Activated CD4-positive, CD25-positive, alpha-beta regulatory T cell treated with anti-CD3 and anti-CD28 coated beads, Interleukin-2, amount 50 U/mL, for 16 hours (primary cell): ENCODE data around the gene PCYT2.

ENCODE experiments used
- DNase-seq: peaks from one replicate; pipeline ENCODE4 v3.0.0-alpha.2; 2020; ENCODE audit warnings: low read depth, low spot score

PCYT2 gene

DNA sequence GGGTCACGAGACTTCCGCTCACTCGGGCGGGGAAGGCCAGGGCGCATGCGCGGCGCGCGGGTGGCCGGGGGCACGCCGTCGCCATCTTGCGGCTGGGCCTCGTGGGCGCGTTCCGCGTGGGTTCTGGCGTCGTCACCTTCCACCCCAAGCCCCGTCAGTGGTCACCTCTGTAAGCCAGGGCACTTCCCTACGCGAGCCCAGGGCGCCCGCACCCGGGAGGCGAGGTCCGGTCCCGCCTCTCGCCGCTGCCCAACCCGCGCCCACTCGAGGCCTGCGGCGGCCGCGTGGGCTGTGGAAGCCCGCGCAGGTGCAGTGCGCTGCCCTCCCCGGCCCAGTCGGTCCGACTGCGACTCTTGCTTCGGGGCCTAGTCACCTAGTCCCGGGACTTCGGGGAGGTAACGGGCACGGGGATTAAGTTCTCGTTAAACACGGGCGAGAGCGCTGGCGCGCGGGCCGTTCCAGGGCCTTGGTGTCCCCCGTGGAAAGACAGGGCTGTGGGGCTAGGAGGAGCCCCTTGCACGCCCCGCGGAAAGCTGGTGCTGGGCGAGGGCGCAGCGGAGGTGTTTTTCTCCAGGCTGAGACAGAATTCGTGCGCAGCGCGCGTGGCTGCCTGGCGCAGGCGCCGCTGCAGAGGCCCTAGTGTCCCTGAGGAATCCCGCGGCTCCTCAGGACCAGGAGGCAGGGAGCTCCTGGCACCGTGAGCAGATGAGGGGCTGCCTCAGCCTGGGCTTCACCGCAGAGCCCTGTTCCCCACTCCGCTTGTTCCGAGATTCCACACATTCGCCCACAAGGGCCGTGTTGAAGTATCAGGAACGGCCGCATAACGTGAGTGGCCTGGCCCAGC is 39.6 kb downstream of the PCYT2 start:
- peak; percentile 91 for DNase-seq

DNA sequence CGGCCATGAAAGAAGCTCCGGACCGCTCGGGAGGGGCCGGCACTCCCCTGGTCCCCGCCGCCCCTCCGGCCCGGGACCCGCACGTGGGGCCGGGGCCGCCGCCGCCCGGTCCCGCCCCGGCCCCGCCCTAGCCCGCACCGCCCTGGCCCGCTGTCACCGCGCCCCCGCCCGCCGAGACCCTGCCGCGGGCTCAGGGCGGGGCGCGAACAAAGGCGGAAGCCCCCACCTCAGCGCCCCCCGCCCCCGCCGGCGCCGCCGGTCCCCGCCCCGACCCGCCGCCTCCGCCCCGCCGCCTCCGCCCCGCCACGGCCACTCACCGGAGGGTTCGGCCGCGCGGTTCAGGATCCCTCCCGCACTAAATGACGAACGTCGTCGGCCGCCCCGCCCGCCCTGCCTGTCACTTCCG is 40.2 kb downstream of the PCYT2 start, which contains the start of gene ARHGDIA:
Gene ARHGDIA (minus strand): TSS at position 357 of the 406 bp plus-strand sequence. CDS start 1,407 bp downstream, outside the sequence.
- DNase-seq: no peak

DNA sequence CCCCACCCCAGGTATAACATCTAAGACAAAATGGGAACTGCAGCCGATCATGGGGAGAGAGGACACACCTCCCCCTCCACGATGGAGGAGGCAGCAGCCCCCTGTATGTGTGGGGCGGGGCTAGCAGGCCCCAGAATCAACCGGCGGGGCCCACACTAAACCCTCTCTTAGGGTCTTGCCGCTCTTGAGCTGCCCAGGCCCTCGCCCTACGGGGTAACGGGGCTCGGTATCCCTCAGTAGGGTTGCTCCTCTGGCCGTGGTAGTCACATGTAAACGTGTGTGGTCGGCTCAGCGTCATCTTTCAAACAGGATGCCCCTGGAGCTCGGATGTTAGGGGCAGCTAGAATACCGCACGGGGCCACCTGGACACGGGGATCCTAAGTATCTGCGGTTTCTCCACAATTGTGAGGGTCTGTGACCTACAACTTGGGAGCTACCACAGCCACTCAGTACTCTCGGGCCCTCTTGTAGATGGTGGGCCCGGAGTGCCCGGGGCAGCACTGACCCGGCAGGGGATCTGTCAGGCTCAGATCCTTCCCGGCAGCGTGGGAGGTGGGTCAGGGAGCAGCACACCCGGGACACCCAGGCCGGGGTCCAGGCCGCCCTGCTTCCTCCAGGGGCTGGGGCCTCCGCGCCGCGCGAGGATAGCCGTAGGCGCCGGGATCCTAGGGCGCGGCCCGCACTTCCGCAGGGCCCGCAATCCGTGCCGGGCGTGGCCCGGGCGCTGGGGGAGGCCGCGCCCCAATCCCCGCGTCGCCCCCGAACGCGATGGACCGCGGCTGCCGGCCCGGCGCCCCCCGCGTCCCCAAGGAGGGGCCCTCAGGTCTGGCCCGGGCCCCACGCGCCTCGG is 40.8 kb downstream of the PCYT2 start:
- DNase-seq: no peak

DNA sequence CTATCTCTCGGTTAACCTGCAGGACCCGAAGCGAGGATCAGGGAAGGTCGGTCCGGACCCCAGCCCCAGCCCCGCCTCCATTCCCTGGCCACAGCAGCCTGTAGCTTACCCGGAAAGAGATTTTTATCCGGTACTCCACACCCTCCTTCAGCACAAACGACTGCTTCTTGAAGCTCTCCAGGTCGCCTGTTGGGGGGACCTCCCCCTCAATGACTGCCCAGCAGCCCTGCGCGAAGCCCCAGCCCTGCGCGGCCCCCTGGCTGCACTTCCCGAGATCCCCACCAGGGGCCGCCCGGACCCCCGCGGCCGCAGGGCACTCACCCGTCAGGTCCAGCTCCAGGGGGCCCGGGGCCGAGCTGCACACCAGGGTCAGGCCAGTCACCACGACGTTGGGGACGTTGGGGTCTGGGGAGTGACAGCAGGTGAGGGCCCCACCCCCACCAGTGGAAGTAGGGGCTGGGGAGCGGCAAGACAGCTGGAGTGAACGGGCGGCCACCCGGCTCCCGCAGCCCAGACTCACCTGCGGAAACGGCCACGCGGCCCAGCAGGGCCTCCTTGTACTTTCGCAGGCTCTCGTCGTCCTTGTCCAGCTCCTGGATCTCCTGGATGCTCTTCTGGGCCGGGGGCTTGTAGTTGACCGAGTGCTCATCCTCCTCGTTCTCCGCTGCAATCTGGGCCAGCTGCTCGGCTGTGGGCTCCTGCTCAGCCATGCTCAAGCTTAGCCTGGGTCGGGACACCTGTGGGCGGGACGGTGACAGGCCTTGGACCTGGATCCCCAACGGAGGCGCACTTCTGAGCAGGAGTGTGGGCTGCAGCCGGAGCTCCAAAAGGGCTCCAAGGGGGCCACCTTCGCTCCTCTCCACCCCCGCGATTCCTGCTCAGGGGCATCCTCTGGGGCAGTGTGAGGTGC is 41.7 kb downstream of the PCYT2 start:
- no peak for DNase-seq

DNA sequence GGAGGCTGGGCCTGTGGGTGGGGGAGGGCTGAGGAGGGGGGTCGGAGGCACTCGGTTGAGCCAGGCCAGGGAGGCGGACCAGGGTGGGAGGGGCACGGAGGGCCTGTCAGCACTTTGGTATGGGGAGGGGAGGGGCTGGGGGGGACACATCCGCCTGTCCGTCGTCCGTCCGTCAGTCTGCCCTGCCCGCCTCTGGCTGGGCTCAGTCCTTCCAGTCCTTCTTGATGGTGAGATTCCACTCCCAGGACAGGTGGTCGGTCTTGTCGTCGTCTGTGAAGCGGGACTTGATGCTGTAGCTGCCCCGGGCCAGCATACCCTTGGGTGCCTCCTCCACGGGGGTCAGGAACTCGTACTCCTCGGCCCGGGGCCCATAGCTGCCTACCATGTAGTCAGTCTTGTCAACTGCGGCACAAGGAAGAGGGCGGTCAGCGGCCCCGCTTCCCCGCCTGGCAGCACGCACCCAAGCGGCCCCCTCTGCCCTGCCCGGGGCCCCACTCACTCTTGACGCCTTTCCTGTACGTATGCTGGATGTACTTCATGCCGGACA is 42.5 kb downstream of the PCYT2 start:
- DNase-seq: no peak

DNA sequence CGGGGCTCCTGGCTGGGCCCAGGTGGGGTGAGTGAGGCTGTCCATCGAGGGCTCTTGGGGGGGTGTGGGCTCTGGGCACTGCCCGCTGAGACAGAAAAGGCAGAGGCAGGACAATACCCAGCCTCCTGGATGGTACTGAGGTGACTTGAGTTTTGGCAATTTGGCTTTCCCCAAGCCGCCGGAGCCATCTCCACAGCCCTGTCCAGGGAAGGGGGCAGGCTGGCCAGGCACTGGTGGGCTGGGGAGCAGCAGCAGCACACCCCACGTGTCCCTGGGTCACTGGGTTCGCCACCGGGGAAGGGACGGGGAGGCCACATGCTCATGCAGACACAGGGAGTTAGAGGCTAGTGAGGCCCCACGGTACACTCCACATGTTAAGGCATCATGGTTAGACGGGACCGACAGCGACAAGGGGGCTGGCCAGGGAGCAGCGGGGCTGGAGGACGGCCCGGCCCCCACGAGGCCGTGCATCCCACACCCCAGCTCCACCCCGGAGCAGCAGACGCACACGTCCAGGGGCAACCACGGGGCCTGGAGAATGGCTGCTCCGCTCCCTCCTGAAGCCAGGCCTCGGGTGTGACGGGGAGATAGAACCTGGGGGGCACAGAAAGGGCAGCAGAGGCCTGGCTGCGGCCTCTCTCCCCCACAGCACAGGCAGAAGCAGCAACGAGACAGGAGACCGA is 43.1 kb downstream of the PCYT2 start:
- no peak for DNase-seq

DNA sequence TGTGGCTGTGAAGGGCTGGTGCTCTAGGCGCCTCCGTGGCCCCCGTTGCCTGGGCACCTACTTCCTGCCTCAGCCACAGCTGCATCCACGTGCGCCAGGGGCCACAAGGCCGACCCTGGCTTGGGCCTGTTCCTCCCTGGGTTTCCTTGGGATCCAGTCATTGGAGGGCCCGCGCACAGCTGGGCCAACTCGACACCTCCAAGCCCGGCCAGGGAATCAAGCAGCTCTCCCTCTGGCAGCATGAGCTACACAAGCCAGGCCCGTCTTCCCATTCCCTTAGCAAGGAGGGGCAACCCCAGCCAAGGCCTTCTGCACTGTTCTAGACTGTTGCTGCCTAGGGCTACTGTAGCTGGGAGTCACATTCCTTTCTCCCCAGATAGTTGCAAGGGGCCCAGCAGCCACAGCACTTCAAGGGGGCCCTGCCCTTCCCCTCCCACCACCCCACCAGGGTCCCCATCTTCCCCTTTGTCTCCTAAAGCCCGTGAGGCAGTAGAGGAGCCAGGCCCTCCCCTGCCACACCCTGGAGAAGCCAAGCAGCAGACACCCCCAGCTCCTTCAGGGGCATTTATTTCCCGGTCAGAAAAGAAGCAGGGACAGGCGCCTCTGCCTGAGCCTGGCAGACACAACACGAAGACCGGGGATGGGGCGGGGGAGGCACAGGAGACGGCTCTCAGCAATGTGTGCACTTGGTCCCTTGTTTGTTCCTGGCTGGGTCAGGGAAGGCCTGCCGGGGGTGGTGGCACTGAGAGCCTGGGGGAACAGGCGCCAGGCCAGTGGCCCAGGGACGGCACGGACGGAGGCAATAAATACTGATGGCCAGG is 43.8 kb downstream of the PCYT2 start:
- no peak for DNase-seq

DNA sequence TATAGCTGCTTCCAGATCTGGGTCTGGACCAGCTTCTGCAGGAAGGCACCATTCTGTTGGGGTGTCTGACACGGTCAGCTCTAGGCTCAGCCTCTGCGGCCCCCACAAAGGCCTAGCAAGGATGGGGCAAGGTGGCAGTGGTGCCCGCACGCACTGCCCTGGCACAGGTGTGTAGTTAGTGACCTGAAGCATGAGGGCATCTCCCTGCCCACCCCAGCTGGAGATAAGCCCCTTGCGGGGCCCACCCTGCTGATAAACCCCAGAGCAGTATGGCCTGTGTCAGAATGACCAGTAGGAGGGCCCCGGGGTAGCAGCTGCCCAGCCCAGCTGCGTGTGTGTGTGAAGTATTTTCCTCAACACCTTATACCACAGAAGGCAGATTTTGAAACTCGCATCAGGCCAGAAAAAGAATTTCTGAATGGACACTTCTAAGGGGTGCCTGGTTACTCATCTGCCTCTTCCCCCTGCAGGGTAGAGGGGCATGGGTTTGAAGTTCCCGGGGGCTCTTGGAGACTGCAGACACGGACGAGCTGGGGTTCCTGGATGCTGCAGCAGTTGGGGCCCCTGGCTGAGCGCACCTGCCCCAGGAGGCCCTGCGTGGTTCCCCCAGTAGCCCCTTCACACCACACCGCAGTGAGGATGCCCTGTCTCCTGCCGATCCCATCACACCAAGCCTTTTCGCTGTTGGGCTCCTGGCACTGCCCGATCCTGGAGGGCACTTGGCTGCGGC is 44.6 kb downstream of the PCYT2 start:
- DNase-seq: no peak

DNA sequence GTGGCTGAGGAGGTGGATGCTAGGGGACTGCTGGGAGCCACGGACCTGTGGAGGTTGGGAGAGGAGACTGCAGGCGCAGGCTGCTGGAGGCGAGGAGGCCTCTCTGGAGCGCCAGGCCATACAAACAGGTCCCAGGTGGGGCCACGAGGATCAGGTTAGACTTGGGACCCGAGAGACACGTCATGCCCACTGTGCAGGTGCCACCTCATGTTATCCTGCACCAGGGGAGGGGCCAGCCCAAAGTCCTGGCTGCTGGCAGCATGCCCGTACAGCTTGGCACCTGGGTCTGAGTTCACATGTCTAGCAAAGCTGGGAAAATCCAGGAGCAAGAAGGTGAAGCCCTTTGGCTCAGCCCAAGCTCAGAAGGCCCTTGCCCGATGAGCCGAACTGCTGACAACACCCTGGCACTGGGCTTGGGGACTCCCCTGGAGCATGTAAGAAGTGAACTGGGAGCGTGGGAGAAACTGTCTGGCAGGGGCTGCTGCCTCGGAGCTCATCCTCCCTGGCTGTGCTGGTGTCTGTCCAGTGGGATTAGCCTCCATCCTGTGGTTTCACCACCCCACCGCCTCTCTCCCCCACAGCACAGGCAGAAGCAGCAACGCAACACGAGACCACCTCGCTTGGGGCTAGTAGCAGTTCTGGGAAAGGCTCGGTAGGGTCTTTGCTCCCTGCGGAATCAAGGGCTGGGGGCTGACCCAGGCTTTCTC is 45.3 kb downstream of the PCYT2 start:
- DNase-seq: no peak

DNA sequence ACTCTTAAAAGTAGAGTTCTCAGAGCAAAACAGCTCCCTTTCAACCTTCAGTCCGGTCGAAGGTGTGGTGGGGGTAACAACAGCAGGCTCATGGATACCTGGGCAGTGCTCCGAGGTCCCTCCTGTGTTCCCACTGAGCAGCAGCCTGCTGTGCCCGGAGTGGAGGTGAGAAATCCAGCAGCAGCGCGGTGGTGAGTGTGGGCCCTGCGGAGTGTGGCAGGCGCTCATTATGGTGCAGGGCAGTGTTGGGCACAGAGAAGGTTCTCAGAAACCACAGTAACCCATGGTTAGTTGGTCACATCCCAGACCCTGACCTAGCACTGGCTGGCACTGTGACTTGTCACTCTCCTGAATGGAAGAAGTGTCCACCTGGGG is 45.9 kb downstream of the PCYT2 start:
- no peak for DNase-seq

DNA sequence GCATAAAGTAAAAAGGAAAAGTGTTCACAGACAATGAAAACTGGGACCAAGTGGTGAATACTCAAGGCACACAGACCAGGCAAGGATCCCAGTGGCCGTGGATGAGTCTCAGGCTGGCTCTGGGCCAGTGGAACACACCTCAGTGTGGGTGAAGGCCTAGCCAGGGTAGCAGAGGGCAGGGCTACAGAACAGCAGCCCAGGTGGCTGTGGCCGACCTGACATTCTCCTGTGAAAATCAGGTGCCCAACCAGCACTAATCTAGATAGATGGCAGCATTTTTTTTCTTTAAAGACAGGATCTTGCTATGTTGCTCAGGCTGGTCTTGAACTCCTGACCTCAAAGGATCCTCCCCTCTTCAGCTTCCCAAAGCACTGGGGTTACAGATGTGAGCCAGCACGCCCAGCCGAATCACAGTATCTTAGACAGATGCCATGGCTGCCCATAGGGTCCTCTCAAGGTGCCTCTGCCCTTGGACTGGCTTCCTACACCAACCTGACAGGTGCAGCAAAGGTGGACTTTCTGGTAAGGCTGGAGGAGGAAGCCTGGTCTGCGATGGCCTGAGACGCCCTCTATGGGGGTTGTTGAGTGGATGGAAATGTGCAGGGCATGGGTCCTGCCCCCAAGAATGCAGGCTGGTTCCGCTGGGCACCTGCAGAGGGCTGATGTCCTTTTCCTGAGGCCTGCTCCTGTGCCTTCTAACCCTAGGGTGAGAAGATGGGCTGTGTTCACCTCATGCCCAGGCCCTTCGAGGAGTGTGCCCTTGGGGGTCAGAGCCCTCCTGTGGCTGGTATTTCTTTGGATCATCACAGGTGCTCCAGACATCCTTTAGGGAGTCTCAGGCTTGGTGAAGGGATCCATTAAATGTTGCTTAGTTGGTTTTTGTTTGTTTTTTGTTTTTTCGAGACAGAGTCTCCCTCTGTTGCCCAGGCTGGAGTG is 47.1 kb downstream of the PCYT2 start:
- no peak for DNase-seq

DNA sequence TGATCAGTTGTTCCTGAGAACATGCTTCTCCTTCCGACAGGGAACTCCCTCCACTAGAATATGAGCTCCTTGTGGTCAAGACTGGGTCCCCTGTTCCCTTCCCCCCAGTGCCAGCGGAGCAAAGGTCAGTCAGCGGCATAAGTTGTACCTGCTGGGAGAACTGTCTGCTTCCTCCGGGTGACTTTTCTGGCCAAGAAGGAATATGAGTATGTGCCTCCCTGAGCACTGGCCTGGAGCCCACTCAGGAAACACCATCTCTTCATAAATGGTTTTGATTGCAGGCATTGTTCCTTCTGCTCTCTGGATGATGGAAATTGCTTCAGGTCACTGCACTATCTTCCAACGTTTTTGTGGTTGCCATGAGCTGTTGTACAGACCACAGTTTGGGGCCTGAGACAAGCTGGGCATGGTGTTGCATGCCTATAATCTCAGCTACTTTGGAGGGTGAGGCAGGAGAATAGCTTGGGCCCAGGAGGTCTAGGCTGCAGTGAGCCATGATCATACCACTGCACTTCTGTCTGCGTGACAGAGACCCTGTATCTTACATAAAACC is 48.0 kb downstream of the PCYT2 start:
- DNase-seq: no peak

DNA sequence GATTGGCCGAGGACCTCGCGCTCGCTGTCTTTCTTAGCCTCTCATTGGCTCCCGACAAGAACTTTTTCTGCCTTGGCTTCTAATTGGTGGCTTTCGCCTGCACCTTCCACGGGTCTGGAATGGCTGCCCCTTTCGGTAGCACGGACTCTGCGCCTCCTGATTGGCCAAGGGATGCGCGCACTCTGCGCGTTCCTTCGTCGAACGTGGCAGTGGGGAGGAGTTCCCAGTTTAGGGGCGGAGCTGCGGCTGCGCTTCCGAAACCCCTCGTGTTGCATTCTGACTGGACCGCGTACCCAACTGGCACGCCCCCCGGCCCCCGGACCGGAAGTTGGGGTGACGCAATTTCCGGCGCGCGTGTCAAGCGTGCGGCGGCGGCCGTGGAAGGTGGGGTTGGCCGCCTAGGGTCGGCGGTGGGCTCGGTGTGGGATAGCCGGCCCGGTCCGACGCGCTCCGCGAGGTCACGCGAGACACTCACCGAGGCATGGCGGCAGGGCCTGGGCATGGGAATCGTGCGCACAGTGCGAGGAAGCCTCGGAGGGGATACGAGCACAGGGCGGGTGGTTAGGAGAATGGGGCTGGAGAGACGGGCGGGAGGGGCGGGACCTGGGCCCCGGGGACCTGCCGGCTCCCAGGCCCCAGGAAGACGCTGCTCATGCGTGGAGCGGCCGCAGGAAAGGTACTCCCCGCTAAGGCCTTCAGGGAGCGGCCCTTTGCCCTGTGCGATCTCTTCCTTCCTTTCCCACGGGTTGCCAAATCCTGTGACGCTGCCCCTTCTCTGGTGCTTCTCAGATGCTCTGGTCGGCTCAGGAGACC is 50.2 kb downstream of the PCYT2 start:
- peak; percentile 99 for DNase-seq

DNA sequence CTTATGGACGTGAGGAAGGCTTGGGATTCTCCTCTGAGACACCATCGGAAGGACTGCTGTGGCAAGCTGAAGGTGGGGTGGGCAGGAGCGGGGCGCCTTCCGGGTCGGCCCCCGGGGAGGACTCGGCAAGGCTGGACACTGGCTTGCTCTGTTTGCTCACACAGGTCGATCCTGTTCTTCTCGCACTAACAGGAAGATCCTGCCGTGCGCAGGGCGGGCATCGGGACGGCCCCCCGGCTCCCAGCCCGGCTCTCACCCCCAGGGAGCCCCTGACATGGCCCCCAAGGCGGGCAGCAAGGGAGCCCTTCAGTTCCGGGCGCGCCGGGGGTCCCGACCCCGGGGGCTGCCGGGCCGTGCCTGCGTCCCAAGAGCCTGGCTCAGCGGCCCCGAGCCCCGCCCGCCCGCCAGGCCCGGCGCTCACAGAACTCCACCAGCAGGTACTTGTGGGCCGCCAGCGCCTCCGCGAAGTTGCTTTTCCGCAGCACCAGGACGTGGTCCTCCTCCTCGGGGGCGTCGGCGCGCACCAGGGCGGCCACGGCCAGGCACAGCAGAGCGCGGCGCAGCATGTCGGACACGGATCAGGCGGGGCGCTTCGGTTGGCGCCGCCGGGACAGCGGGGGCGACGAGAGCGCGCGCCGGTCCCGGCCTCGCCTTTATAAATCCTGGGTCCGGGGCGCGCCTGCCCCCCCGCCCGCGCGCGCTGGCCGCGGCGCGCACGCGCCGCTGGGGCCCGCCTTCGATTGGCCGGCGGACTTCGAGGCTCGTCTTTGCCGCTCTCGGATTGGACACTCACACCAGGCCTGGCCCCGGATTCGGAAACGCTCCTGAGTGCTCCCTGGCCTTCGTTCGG is 51.1 kb downstream of the PCYT2 start, which contains the start of gene P4HB:
Gene P4HB (minus strand): TSS at position 630 of the 850 bp plus-strand sequence. CDS start 64 bp downstream, at position 566.
- no peak for DNase-seq
